Right lobe of liver (tissue), 4 donors: ENCODE results near the gene DCAF6.

Experiments used
- CTCF ChIP-seq, 4 donors: fragments of 200-600 bp in 3 of 4; fragments of 450-650 bp in 1 of 4; IDR thresholded peaks; one replicate each; pipeline versions ENCODE4 v1.5.1 to v1.8.0; 2016 to 2022; ENCODE audit warnings: antibody characterized with exemption in 4 of 4, mild to moderate bottlenecking in 2 of 4
- POLR2A ChIP-seq: fragments of 450-650 bp; IDR thresholded peaks from one replicate; pipeline ENCODE4 v1.6.1; 2017; ENCODE audit warnings: antibody characterized with exemption, mild to moderate bottlenecking
- donor health status: DM: no; HTN: no; CAD: no.
- donor health status: DM: no; HTN: no; CAD: no.
- donor health status: DM: no; HTN: yes; CAD: no.

GRCh38 chr1:167924543-167925231 is 11.8 kb upstream of the DCAF6 start:
- TF ChIP-seq CTCF (IDR thresholded peaks at IDR 0.05) (no peak), POLR2A (no peak)
